KMS-11 (cell line): ENCODE data around the gene MAT1A.

Source experiments
- H2AFZ ChIP-seq: fragments of 200-600 bp; sonication (generic); 2 replicates; pipeline ENCODE4 v1.6.1; 2016; ENCODE audit warnings: antibody characterized with exemption, mixed run types, low read depth
- H3K27ac ChIP-seq: fragments of 200-600 bp; sonication (generic); 2 replicates; pipeline ENCODE4 v1.6.1; 2016; ENCODE audit warnings: mild to moderate bottlenecking, mixed run types
- H3K27me3 ChIP-seq: fragments of 200-600 bp; sonication (generic); 2 replicates; pipeline ENCODE4 v1.6.1; 2017; ENCODE audit warnings: mild to moderate bottlenecking, low read depth, mixed run types, moderate library complexity; ENCODE audit not compliant: insufficient read depth
- H3K36me3 ChIP-seq: fragments of 200-600 bp; sonication (generic); 2 replicates; pipeline ENCODE4 v1.6.1; 2017; ENCODE audit warnings: mild to moderate bottlenecking, mixed run types; ENCODE audit not compliant: insufficient read depth
- H3K4me1 ChIP-seq: fragments of 200-600 bp; sonication (generic); 2 replicates; pipeline ENCODE4 v1.6.1; 2016; ENCODE audit warnings: mild to moderate bottlenecking, low read depth, mixed run types; ENCODE audit not compliant: poor library complexity, severe bottlenecking
- H3K4me2 ChIP-seq: fragments of 200-600 bp; sonication (generic); 2 replicates; pipeline ENCODE4 v1.7.0; 2016; ENCODE audit warnings: mild to moderate bottlenecking, mixed run types
- H3K4me3 ChIP-seq: fragments of 200-600 bp; sonication (generic); IDR thresholded peaks from 2 replicates; pipeline ENCODE4 v1.6.1; 2017; ENCODE audit warnings: low read depth, low read length, mixed read lengths; ENCODE audit not compliant: insufficient read depth
- H3K79me2 ChIP-seq: fragments of 200-600 bp; sonication (generic); 2 replicates; pipeline ENCODE4 v1.6.1; 2016; ENCODE audit warnings: low read depth, mixed run types; ENCODE audit not compliant: insufficient read depth
- H3K9ac ChIP-seq: fragments of 200-600 bp; sonication (generic); 2 replicates; pipeline ENCODE4 v1.6.1; 2016; ENCODE audit warnings: mild to moderate bottlenecking, mixed run types
- H4K20me1 ChIP-seq: fragments of 200-600 bp; sonication (generic); 2 replicates; pipeline ENCODE4 v1.6.1; 2016; ENCODE audit warnings: mild to moderate bottlenecking, mixed run types; ENCODE audit not compliant: insufficient read depth
- TF ChIP-seq, protein P1 (sequence below): fragments of 200-600 bp; sonication (generic); conservative IDR thresholded peaks from 2 replicates; pipeline ENCODE4 v1.6.1; 2017; ENCODE audit warnings: low read depth, mild to moderate bottlenecking, antibody characterized with exemption, low read length, moderate library complexity, mixed read lengths

Gene MAT1A

DNA sequence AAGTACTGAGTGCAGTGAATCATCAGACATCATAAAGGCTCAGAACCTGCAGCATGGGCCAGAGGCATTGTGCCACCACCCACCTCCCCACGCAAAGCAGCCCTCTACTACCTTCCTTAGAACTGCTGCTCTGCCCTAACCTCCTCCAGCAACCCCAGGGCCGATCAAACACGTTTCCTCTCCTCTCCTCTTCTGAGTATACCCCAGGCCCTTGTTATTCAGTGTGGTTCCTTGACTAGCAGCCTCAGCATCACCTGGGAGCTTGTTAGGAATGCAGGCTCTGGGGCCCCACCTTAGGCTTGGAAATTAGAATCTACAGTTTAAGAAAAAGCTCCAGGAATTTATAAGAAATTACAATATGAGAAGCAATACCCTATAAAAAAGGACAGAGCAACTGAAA lies 33.9 kb upstream of the MAT1A start:
- Histone ChIP-seq H4K20me1 (no peaks in the 10 kb centered on the region), H3K36me3 (no peaks in the 10 kb centered on the region), H3K4me2 (no peak overlapping the region), H3K79me2 (no peaks in the 10 kb centered on the region), H3K27ac (no peak overlapping the region), H3K4me3 (no peak overlapping the region), H3K27me3 (no peaks in the 10 kb centered on the region), H3K4me1 (no peaks in the 10 kb centered on the region), H3K9ac (no peak overlapping the region), H2AFZ (no peak overlapping the region)
- TF ChIP-seq, protein P1, sequence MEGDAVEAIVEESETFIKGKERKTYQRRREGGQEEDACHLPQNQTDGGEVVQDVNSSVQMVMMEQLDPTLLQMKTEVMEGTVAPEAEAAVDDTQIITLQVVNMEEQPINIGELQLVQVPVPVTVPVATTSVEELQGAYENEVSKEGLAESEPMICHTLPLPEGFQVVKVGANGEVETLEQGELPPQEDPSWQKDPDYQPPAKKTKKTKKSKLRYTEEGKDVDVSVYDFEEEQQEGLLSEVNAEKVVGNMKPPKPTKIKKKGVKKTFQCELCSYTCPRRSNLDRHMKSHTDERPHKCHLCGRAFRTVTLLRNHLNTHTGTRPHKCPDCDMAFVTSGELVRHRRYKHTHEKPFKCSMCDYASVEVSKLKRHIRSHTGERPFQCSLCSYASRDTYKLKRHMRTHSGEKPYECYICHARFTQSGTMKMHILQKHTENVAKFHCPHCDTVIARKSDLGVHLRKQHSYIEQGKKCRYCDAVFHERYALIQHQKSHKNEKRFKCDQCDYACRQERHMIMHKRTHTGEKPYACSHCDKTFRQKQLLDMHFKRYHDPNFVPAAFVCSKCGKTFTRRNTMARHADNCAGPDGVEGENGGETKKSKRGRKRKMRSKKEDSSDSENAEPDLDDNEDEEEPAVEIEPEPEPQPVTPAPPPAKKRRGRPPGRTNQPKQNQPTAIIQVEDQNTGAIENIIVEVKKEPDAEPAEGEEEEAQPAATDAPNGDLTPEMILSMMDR = no peak

DNA sequence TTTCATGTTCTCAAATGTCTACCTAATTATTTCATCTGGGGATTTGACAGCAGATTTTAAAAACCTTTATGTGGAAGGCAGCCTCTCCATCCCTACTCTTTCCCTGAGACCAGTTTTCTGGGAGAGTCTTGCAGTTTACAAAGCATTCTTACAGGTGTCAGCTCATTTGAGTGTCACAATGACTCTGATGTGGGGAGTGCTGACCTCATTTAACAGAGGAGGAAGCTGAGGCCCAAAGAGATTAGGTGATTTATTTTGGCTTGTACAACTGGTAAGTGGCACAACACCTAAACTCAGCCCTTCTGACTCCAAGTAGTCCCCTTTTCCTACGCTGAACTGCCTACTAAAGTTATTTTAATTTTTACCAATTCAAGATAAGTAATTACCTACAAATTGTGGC lies 33.3 kb upstream of the MAT1A start:
- Histone ChIP-seq H4K20me1 (no peaks in the 10 kb centered on the region), H2AFZ (no peak overlapping the region), H3K27me3 (no peaks in the 10 kb centered on the region), H3K27ac (no peak overlapping the region), H3K4me1 (no peaks in the 10 kb centered on the region), H3K9ac (no peak overlapping the region), H3K4me3 (no peak overlapping the region), H3K79me2 (no peaks in the 10 kb centered on the region), H3K36me3 (no peaks in the 10 kb centered on the region), H3K4me2 (no peak overlapping the region)
- TF ChIP-seq, protein P1 = no peak

DNA sequence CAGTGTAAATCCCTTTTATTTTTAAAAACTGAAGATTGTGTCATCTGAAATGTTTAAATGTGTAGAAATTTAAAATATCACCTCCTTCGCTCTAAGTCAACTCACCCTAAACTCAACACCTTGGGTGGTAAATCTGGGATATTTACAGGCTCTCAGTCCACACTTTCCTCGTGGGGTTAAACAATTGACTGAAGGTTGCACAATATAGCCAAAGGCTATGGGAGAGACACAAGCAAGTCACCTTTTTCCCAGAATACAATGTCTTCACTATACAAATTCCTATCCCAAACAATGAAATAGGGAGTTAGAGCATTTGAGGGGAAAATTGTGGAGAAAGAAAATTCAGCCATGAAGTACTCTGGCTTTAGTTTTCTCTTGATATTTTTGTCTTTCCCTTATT lies 32.7 kb upstream of the MAT1A start:
- no peaks in the 10 kb centered on the region for H3K36me3 ChIP-seq
- no peaks in the 10 kb centered on the region for H3K27me3 ChIP-seq
- H3K4me2 ChIP-seq = no peak overlapping the region
- no peaks in the 10 kb centered on the region for H3K4me1 ChIP-seq
- no peaks in the 10 kb centered on the region for H4K20me1 ChIP-seq
- TF ChIP-seq, protein P1 = no peak
- H3K27ac ChIP-seq = no peak overlapping the region
- no peak overlapping the region for H3K4me3 ChIP-seq
- H3K79me2 ChIP-seq = no peaks in the 10 kb centered on the region
- H3K9ac ChIP-seq = no peak overlapping the region
- H2AFZ ChIP-seq = no peak overlapping the region

DNA sequence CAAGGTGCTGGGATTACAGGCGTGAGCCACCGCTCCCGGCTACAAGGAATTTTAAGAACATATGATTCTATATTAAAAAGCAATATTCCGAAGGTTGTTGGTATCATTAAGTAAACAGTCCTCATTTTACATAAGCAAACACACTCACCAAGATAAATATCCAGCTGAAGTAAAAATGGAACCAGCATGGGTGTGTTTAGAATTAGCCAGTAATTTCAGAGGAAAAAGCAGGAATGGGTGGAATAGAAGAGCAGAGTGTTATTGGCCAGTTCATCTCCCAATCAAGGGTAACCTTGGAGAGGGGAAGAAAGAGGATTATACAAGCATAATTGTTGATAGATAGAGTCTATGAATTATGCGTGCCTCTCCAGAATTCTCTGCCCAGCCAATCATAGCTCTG lies 31.7 kb upstream of the MAT1A start:
- Histone ChIP-seq H2AFZ (no peak overlapping the region), H3K4me3 (no peak overlapping the region), H3K27ac (no peak overlapping the region), H3K36me3 (no peaks in the 10 kb centered on the region), H3K27me3 (no peaks in the 10 kb centered on the region), H3K4me1 (no peaks in the 10 kb centered on the region), H4K20me1 (no peaks in the 10 kb centered on the region), H3K4me2 (no peak overlapping the region), H3K9ac (no peak overlapping the region), H3K79me2 (no peaks in the 10 kb centered on the region)
- TF ChIP-seq, protein P1 = no peak

DNA sequence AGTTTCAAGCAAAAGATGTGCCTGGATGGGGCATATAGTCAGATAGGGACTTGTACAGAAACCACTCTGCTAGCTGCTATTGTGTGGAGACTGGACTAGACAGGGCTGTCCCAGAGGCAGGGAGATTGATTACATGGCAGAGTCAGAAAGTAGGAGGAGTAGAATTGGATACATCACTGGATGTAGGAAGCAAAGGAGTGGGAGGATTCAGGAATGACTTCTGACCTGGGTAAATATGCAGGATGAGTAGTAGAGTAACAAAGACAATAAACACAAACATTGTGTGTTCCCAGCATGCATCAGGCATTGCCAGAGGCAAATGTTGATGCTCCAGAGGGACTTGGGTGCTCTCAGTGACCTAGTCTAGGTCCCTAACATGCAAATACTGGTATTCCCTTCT lies 30.9 kb upstream of the MAT1A start:
- no peaks in the 10 kb centered on the region for H3K27me3 ChIP-seq
- no peaks in the 10 kb centered on the region for H3K4me1 ChIP-seq
- no peak overlapping the region for H2AFZ ChIP-seq
- H3K4me2 ChIP-seq = no peak overlapping the region
- no peaks in the 10 kb centered on the region for H4K20me1 ChIP-seq
- H3K4me3 ChIP-seq = no peak overlapping the region
- TF ChIP-seq, protein P1 = no peak
- no peak overlapping the region for H3K9ac ChIP-seq
- H3K27ac ChIP-seq = no peak overlapping the region
- no peaks in the 10 kb centered on the region for H3K79me2 ChIP-seq
- H3K36me3 ChIP-seq = no peaks in the 10 kb centered on the region
